ENCODE data around the gene CHRNA10.

DNA sequence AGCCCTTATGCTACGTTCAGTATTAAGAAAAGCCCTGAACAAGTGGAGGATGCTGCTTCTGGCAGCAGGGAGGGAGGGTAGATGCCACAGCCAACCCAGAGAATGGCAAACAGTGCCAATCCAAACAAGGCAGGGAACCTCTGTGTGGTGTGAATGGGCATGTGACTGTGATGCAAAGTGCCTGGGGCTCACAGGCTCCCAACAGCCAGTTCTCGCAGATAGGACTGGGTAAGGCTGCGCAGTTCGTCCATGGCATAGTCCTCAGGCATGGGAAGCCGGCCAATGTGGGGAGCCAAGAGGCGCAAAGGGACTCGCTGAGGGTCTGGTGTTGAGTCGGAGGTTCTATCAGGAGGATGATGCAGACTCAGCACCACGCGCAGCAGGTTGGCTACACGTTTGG is 4.8 kb upstream of the CHRNA10 start:
- TF ChIP-seq, protein P1, sequence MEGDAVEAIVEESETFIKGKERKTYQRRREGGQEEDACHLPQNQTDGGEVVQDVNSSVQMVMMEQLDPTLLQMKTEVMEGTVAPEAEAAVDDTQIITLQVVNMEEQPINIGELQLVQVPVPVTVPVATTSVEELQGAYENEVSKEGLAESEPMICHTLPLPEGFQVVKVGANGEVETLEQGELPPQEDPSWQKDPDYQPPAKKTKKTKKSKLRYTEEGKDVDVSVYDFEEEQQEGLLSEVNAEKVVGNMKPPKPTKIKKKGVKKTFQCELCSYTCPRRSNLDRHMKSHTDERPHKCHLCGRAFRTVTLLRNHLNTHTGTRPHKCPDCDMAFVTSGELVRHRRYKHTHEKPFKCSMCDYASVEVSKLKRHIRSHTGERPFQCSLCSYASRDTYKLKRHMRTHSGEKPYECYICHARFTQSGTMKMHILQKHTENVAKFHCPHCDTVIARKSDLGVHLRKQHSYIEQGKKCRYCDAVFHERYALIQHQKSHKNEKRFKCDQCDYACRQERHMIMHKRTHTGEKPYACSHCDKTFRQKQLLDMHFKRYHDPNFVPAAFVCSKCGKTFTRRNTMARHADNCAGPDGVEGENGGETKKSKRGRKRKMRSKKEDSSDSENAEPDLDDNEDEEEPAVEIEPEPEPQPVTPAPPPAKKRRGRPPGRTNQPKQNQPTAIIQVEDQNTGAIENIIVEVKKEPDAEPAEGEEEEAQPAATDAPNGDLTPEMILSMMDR (IDR thresholded peaks at IDR 0.05) = no peak
- no peak for TF ChIP-seq POLR2A (IDR thresholded peaks at IDR 0.05)
